ENCODE data around the gene RNF144A.

RNF144A gene

DNA sequence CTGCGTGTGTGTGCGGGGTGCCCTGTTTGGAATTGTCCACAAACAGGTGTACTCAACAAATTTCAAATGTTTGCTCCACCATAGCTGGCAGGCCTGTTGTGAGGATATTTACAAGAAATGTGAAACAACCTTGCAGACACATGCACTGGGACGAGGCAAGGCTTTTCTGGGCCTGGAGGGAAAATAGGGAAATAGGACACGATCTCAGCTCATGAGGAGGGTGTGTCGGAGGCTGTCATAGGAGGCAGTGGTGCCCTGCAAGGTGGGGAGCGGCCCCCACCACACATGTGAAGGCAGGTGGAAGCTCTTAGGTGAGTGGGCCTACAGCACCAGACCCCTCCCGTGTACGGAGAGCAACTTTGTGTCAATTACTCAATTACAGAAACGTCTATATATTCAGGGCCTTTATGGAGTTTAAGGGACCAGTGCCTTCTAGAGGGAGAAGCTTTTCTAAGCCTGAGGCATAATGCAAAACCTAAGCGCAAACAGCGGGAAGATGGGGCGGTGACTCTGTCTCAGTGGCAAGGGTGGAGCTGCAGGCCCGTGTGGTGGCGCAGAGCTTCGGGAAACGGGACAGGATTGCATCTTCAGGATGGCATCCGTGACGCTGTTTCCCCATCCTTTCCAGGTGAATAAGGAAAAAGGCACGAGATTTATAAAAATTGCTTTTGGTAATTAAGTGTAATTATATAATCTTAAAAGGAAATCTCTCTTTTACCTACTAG, 48.0 kb downstream of the RNF144A start:
- DNase-seq (ENCODE audit: extremely low spot score, insufficient read length, low read depth) (no peak), FAIRE-seq (no peak)

DNA sequence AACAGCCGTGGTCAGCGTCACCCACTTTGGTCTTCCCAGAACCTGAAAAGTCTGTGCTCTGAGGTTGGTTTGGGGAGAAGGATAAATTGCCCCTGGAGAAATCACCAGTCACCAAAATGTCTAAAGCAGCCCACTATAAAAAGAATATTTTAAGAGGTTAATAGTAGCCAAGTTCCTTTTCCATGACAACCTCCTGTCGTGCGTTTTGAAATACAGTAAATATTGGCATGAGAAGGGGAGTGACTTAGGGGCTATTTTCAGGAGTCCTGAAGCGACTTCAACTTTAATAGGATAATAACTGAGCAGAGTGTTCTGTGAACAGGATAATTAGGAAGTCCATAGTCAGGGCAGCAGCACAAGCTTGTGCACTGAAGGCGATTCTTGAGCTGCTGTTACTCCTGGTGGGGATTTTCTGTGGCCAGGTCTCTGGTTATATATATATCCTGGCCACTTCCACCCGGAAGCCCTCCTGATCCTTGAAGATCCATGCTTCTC, 49.3 kb downstream of the RNF144A start:
- no peak for FAIRE-seq
- no peak for DNase-seq (ENCODE audit: extremely low spot score, insufficient read length, low read depth)

DNA sequence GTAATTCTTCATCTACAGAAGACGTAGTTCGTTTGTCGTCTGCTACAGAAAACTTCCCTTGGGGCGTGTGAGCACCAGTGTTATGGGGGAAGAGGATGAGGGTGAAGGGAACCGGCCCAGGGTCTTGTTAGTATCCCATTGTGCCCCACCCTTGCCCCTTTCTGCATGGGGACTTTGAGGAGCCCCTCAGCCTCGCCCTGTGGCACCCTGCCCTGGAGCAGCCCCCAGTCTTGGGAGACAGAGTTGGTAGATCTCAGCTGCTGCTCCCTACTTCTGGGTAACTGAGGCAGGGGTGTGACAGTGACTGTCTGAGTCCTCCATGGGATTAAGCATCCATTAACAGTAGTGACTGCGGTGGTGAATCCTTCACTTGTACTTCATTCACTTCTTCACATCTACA, 50.1 kb downstream of the RNF144A start:
- DNase-seq (ENCODE audit: extremely low spot score, insufficient read length, low read depth), result no peak
- FAIRE-seq, result no peak

DNA sequence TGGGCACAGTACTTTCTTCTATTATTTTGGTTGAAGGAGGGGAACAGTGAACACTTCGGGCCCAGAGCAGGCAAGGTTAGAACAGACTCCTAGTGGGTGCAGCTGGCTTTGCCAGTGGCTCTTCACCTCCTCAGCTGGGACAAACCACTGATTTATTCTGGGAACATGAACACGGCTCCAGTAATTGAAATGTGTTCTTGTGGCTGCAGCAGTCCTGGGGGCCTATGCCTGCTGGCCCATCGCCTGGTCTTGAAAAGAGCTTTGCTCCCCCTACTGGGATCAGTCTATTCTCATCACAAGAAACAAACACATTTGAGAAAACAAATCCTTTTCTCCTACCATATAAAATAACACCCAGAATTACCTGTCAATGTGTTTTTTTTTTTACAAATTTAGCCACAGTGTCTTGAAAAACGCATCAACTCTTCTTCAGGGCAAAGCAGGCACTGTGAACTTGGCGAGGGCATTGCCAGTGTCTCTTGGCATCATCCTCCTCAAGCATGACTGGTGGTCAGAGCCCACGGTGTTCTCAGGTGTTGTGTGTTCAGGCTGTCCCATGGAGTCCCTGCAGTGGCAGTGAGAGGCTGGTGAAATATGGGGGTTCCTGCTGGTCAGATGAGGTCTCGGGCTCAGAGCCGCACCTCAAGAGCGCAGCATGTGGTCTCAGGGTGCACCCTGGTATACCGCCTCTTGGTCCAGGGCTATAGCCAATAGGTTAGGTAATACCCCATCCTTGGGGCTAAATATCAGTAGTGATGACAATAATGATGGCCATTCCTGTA, 51.3 kb downstream of the RNF144A start:
- DNase-seq (ENCODE audit: extremely low spot score, insufficient read length, low read depth) (no peak), FAIRE-seq (no peak)

DNA sequence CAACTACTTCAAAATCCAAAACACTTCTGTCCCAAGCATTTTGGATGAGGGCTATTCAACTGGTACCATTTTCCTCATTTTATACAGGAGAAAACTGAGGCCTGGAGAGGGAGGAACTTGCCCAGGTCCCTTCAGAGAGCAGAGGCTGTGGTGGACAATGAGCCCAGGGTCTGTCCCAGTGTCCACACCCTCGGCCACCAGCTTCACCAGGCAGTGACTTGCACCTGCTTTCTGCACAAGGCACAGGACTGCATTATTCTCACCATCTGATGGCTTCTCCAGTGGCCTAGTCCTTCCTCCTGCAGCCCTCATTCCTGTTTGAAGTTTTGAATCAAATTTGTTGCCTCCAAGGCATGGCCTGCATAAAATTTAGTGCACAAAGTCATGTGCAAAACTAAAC, 53.3 kb downstream of the RNF144A start:
- no peak for FAIRE-seq
- no peak for DNase-seq (ENCODE audit: extremely low spot score, insufficient read length, low read depth)

DNA sequence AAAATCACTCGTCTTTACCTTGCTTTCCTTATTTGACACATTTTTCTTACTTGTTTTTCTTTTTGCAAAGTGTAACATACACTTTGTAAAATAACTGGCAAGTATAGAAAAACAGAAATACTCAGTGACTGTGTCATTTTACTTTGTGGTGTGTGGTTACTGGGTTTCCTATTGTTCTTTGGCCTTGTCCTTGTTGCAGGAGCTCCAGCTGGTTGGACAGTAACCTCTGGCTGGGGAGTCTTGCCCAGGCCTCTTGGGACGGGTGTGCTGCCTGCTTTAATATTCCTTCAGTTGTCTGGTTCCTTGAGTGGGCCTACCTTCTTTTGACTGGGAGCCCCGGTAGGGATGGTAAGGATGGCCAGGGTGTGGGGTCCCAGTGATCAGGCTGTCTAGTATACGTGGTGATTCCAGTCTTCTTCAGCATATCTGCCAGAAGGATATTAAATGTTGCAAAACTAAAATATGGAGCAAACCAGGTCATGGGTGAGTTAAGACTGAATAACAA, 53.8 kb downstream of the RNF144A start:
- DNase-seq (ENCODE audit: extremely low spot score, insufficient read length, low read depth), result no peak
- no peak for FAIRE-seq

DNA sequence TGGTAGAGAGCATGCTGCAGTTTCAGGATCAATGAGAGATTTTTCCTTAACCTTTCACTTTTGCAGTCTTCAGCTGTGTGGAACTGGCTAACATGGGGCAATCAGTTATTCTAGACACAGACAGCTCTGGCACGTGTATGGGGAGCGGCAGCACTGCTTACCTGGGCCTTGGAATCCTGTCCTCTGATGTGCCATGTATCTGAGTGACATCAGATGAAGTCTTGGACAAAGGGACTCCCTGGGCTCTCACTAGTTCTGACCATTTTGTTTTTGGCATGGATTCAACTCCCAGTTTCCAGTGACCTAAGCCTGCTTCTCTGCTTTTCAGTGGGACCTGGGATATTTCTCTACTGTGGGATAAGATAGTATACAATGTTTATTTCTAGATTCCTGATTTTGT, 54.3 kb downstream of the RNF144A start:
- no peak for FAIRE-seq

DNA sequence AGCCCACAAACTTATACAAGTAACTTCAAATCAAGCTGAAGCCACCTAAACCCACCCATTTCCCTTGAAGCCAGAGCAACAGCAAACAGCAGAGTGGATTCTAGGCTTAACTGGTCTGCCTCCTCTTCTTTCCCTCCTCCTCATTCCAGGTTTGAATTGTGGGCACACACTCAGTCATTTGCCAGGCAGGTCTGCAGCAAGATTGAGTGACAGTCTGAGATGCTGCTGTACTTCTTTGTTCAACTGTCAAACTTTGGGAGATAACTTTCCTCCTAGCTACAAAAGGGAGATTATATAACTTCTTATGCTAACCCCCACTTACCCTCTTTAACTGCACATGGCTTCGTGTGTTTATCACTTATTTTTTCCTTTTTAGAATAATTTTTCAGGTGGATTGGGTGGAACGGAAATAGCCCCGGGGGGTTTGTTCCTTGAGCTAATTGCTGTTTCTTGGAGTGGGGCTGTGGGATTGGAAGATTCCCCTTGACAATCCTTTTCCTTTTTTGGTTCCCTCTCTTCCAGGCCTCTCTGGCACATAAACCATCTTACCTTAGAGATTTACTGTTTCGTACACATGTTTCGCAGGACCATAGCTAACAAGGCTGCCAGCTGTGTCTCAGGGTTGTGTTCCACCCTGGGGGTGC, 55.0 kb downstream of the RNF144A start:
- FAIRE-seq (no peak), DNase-seq (ENCODE audit: extremely low spot score, insufficient read length, low read depth) (no peak)

More for the DNA sequence above, 54.3 kb downstream of the RNF144A start:
- DNase-seq (ENCODE audit: extremely low spot score, insufficient read length, low read depth), result no peak

DNA sequence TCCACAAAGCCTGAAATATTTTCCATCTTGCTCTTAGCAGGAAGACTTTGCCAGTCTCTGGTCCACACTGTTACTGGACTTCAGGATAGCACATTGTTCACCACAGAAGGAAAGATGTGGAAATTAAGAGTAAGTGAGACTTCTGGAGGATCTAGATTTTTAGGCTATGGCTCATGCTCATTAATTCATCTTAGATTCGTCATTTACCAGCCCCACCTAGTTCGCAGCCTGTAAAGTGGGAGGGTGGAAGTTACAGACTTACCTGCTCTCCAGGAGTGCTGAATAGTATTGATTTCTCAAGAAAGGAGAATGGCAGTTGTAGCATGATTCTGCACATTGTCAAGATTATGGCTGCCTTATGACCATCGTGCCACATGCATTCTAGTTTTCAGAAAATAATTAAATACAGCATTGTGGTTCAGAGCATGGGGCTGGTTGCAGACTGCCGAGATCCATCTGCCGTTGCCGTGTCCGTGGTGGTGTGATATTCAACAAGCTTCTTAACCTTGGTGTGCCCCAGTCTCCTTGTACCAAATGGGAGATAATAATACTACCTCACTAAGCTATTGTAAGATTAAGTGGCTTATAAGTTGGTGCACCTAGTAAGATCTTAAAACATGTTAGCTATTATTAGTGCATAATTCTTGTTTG, 56.8 kb downstream of the RNF144A start:
- DNase-seq (ENCODE audit: extremely low spot score, insufficient read length, low read depth) (no peak), FAIRE-seq (no peak)

DNA sequence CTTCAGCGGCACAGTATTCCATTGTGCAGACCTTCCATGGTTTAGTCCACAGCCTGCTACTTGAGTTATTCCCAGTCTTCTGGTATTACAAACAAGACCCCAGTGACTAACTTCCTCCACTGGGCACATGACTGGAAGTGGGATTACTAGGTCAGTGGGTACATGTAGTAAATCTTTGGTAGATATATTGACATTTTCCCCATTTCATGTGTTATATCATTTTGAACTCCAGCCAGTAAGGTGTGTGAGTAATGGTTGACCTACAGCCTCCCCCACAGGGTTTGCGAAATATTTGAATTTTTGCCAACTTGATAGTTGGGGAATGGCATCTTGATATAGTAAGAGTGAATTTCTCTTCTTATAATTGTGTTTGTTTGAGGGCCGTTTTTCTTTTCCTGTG, 58.8 kb downstream of the RNF144A start:
- FAIRE-seq, result no peak
- no peak for DNase-seq (ENCODE audit: extremely low spot score, insufficient read length, low read depth)

DNA sequence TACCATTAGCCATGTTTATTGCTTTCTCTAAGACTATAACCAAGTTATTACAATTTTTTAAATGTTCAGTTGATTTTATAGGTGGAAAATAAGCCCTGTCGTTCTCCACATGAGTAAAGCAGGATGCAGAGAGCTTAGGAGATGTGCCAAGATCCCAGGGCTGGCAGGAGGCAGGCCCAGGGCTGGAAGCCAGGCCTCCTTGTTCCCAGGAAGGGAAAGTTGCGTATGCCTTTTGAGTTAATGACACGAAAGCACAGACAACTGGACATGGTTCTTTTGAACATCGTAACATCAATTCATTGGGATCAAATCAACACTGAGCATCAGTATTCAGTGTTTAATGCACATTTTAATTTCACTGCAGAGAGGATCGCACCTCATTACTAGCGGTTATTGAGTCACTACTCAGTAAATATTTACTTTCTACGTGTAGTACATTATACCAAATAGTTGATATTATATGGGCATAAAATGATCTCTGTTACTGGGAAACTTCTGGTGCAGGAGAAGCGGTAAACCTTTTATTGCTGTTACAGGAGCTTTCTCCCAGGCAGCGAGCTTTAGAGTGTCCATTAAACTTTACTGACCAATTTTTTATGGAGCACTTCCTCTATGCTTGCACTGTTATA, 60.0 kb downstream of the RNF144A start:
- no peak for FAIRE-seq

DNA sequence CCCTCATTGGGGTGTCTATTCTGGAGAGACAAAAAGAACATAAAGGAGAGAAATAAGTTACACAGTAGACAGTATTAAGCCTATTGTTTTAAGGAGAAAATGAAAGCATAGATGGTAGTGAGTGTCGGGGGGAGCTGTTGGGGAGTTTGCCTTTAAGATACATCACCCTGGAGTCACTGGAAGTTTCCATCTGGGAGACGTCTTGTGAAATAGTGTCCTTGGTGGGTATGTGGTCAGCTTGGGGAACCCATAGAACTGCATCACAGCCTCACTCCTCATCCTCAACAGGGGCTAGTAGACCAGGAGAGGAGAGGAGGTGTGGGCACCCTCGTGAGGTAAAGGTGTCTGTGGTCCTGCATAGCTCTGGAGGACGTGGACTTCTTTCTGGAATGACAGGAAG, 60.6 kb downstream of the RNF144A start:
- no peak for FAIRE-seq
- DNase-seq (ENCODE audit: extremely low spot score, insufficient read length, low read depth), result no peak

More for the DNA sequence above, 60.0 kb downstream of the RNF144A start:
- DNase-seq (ENCODE audit: extremely low spot score, insufficient read length, low read depth), result no peak

DNA sequence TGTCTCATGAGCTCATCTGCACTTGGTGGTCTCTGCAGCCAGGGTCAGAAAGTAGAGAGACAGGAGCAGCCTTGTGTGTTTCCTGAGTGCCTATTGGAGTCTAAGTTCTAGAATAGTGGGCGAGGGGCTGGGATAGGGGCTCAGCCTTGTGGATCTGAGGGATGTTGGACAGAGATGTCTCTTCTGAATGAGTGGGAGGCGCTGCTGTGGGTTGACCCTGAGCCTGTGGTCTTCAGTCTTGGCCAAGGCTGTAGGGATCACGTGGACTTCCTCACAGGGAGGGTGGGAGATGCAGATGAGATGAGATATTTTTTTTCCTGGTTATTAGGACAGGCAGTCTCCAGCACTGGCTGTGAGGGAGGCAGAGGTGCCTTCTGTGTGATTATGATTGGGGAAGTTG, 61.8 kb downstream of the RNF144A start:
- DNase-seq (ENCODE audit: extremely low spot score, insufficient read length, low read depth) (no peak), FAIRE-seq (no peak)

DNA sequence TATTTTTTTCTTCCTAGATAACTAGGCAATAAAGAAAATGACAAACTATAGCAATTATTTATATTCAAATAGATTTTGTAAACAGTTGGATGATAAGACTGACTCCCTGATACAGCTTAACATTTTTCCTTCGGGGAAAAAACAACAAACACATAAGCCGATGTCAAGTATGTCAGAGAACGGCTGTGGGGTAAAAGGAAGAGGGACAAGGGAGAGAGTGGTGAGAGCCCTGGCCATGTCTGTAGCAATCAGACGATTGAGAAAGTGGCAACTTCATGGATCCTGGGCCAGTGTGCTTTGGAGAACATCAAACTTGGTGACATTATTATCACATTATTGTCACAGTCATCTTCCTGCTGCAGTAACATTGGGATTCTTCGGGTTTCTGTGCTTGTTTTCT, 65.2 kb downstream of the RNF144A start:
- FAIRE-seq (no peak), DNase-seq (ENCODE audit: extremely low spot score, insufficient read length, low read depth) (no peak)

DNA sequence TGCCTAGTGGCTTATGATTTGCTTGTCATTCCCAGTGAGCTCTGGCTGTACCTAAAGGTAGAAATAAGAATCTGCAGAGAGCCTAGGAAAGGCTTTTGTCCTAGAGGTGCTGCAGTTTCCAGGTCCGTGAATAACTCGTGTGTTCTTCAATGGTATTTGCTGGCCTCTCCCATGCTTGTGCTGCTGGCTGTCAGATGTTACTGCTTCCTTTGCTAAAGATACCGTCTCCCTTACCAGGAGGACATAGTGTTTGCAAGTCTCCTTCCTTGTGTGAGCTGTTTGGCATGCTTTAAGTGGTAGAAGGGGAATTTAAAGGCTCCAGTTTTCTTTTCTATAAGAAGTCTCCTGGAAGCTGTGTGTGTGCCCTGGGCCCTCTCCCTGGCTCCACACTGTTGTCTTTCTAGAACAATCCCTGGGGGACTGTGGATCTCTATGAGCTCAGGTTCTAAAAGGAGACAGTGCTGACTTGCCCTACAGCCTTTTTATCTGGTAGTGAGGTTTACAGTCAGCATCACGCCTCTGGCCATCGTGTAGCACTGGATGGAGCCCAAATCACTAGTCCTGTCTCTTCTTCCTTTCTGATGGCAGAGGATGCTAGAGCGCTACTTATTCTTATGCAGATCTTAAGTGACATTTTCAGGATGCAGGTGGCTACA, 65.8 kb downstream of the RNF144A start:
- FAIRE-seq, result no peak
- no peak for DNase-seq (ENCODE audit: extremely low spot score, insufficient read length, low read depth)

DNA sequence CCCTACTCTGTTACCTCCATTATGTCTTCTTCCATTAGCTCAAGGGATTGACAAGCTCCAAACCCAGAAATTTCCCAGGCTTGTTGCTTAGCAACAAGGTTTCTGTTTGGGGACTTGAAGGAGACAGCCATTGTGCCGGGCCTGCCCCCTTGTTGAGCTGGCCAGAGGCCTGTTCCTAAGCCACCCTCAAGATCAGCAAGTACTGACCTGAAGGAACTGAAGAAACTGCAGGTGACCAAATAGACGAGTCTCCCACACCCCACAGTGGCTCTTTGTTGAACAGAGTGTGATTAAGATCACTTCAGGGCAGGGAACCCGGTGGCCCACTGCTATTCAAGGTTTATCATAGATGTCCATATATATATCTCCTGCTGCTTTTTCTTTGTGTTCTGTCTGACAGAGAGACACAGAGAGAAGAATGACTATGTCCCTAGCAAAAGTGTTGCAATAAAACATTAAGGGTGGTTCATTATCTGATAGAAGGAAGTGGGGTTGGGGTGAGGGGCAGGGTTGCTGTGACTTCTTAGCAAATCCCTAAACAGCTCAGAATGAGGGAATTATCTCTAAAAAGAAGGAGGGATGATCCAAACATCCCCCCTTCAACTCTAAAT, 69.2 kb downstream of the RNF144A start:
- DNase-seq (ENCODE audit: extremely low spot score, insufficient read length, low read depth) (no peak), FAIRE-seq (no peak)

DNA sequence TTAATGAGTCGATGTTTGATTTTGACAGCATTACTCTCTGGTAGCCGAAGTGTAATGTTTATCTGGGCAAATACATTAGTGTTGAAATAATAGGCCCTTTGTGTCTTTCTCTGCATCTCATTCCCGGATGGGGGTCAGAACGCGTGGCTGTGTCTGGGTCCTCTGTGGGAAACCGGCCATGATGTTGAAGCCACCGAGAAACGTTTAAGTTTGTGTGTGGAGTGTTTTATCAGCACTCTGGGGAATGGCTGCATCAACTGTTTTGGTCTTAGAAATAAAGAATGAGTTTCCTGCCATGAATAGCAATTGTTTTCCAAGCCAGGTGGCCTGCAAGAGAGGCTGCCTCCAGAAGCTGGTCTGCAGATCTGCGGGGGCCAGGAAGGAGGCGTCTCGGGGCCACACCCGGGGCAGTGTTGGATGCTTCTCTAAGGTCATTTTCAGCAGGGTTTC, 69.7 kb downstream of the RNF144A start:
- FAIRE-seq (no peak), DNase-seq (ENCODE audit: extremely low spot score, insufficient read length, low read depth) (no peak)

DNA sequence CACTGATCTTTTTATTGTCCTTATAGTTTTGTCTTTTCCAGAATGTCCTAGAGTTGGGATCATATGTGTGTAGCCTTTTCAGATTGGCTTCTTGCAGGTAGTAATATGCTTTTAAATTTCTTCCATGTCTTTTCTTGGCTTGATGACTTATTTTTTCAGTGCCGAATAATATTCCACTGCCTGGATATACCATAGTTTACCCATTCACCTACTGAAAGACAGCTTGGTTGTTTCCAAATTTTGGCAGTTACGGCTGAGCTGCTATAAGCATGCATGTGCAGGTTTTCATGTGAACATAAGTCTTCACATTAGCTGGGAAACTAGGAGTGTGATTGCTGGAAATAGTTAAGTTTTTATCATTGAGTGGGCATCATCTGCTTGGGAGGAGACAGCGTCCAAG, 73.7 kb downstream of the RNF144A start:
- no peak for DNase-seq (ENCODE audit: extremely low spot score, insufficient read length, low read depth)
- FAIRE-seq, result no peak

DNA sequence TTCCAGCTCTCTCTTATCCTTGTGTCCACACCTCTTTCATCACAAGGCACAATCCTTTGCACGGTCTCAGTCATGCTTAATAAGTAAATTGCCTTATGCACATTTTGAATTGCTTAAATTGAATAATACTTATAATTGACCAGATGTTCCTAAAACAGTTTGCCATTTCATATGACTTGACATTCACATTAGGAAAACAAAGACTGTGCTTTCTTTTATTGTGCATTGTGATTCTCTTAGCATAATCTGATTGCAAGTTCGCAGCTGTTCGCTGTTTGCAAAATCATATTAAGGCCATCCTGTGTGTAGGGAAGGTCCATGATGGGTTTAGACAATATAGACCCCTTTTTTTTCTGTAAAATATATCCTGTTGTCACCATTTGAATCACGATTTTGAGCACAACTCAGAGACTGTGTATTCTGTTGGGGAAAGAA, 75.6 kb downstream of the RNF144A start:
- DNase-seq (ENCODE audit: extremely low spot score, insufficient read length, low read depth) (no peak), FAIRE-seq (no peak)
